Putamen (tissue), 1 donor: ENCODE results near the gene ASB18.

Experiments
- DNase-seq: peaks from one replicate; pipeline ENCODE4 v3.0.0-alpha.2; 2016; ENCODE audit warnings: low spot score

The ASB18 gene

DNA sequence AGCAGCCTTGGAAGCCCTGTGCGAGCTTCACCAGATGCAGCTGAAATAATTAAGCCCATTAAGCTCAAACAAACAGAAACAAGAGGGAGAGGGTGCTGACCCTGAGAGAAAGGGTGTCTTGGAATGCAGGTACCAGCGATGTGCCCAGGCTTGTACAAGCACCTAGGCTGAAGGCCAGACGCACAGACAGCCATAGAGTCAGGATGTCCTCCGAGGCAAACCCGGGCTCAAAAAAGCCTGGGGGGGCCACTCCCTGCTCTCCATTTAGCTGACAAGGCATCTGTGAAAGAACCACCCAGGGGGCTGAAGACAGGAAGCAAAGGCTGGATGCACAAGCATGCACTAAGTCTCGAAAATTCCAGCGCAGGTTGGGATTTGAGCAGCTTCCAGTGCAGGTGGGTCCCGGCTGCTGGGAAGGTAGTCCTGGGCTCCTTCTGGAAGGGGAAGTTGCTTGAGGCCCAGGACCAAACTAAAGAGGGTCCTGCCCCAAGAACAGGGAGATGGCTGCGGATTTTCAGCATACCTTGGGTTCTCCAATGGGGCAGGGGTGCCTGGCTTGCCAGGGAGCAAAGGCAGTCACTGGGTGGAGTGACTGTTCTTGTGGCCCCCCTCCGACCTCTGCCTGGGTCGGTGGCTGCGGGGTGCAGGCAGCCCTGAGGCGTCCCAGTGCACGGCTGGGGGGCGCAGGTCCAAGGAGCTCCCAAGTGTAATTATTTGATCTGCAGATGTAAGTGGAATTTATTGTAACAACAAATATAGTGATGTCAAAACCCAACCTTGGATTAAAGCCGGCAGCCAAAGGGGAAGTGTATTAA lies 102.0 kb downstream of the ASB18 start:
- DNase-seq: no peak

DNA sequence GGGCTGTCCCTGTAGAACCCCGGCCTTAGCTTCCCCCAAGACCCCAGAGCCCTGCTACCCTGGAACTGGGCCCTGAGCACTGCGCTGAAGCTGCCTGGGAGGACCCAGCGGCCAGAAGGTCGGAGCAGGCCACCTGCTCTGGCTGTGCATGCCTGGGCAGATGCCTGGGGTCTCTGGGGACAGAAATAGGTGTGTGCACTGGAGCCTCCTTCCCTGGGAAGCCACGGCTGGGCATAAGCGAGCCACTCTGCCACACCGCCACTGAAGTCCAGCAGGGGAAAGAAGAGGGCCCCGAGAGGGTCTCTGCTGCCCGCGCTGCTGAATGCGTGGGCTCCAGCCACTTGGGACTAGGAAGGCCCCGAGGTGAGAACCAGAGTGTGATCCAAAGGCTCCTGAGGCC lies 102.7 kb downstream of the ASB18 start:
- DNase-seq: no peak

DNA sequence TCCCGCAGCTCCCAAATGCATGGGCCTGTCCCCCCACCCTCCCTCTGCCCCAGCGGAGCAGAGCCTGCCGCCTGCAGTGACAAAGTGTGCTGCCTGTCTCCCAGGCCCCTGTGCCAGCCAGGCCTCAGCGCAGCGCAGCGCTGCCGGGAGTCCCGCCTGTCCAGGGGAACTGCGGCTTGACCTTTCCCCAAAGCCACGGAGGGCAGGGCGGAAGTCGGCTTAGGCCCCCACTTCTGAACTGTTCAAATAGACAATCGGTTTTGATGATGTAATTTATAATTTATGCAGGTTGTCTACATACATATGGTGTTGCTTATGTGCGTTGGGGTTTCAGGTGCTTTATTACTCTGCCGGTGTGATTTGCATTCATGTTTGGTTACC lies 103.1 kb downstream of the ASB18 start:
- DNase-seq: no peak

DNA sequence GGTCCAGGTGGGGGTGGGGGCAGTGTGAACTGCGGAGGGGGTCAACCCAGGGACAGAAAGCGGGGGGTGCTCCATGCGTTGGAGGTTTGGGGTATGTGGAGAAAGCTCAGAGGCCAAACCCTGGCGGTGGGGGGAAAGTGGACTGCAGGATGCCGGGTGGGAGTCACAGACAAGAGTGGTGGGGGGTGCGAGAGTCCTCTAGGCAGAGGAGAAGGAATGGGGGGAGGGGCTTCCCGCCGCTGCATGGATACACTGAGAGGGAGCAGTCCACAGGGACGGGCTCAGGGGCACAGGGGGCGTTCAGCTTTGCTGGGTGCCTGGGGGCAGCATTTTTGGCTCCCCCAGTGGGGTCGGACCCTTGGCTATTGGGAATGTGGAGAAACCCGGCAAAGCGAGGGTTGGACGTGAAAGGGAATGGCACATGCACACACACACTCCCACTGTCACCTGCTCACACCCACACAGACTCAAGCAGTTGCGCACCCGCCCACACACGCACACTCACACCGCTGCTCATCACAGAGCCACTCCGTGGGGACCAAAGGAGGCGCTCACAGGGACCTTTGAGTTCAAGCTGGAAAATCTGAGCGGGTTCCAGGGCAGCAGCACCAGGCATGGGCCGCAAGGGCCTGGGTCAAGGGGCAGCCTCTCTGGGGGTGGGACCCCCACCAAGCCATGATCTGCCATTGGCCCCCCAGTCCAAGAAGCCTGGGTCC lies 103.7 kb downstream of the ASB18 start:
- no peak for DNase-seq

DNA sequence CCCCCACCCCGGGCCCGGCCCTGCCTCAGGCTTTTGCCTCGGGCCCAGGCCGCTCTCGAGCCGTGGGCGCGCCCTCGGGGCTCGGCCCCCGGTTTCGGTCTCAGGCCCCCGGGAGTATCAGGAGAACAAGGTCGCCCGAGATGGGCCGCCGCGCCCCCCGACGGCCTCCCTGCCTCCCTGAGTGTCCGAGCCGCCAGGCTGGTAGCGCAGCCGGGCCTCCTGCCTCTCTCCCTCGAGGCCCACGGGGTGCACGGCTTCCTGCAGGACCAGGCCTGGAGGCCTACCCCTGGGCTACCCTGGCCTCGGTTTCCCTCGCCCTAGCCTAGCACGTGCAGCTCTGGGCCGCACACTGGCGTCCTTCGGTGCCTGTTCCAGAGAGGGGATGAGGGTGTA lies 104.4 kb downstream of the ASB18 start:
- no peak for DNase-seq

DNA sequence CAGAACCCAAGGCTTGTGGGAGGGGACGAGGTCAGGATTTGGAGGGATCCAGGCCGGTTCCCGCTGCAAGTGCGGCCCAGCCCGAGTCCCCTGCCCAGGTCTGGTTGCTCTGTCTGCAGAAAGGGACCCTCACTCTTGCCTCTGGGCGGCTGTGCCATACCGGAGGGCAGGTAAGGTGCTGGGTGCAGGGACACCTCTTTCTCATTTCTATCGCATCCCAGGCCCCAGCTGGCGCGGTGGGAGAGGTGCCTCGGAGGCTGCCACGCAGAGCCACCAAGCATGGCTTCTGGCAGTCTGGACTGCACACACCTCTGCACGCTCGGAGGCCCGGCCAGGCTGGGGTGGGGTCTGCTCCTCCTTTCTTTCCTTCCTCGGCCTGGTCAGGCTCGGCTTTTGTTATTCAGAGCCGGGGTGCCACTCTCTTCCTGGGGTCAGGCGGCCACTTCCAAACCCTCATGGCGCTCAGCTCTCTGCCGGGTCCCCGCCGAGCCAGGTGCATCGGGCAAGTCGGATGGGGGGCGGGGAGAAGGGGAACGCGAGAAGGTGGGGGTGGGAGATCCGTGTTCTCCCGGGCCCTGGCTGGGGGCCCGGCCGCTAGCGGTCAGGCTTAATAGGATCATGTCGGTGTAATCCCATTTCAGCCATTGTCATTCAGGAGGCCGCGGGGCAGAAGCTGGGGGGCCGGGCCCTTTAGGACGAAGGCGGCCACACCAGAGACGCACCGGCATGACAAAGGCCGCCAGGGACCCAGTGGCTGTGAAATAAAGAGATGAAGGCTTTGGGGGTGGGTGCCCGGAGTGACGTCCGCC lies 105.0 kb downstream of the ASB18 start:
- DNase-seq: no peak

DNA sequence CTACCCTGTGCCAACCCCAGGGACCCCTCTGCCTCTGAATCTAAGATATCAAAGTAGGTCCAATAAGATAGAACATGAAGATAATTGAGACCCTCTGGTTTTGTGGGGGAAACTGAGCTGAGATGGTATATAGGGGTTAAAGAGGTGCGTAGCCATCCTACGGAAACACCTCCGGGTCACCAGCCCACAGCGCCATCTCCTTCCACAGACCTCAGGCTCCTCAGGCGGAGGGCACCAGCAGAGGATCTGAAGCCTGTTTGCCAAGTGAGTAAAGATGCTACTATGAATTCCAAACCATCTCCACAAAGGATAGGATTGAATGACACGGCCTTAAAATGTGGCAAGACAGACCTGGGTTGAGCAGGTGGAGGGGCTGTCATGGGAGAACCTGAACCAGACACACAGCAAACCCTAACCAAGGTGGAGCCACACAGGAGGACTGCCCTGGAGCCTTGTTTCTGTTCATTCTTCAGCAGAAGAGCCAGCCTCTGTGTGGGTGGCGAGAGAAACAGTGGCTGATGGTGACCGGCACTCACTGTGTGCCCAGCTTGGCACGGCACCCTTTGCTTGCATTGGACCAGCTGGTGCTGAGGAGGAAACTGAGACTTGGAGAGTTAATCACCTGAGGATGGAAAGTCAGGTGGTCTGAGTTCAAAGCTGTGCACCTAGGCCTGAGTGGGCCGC lies 106.2 kb downstream of the ASB18 start:
- no peak for DNase-seq

DNA sequence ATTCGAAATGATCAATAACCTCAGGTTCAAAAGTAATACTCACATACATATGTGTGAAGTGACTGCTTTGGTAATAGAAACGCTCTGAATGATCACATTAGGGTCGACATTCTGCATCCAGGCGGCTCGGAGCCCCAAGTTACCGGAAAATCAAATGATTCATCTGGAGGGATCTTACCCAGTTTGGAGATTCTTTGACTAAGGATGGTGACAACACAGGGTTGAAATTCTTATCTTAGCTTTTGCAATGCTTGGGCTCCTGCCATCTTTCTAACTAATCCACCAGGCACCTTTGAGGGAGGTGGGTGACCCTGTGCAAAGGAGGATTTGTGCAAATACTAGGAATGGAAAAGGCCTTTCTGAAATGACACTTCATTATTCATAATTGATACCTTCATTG lies 106.8 kb downstream of the ASB18 start:
- DNase-seq: no peak

DNA sequence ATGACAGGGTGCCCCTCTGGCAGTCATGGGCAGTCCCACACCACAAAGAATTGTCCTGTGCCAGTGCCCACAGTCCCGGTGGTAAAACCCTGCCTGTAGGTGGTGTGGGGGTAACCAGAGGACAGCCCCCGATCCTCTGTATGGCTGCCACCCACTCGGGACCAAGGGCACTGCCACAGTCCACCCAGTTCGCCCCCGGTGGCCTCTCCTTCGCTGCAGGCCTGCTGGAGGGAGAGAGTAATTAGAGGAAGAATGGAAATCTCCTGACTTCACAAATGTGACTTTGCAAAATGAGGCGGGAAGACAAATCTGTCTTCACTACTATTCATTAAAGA lies 107.4 kb downstream of the ASB18 start:
- no peak for DNase-seq

DNA sequence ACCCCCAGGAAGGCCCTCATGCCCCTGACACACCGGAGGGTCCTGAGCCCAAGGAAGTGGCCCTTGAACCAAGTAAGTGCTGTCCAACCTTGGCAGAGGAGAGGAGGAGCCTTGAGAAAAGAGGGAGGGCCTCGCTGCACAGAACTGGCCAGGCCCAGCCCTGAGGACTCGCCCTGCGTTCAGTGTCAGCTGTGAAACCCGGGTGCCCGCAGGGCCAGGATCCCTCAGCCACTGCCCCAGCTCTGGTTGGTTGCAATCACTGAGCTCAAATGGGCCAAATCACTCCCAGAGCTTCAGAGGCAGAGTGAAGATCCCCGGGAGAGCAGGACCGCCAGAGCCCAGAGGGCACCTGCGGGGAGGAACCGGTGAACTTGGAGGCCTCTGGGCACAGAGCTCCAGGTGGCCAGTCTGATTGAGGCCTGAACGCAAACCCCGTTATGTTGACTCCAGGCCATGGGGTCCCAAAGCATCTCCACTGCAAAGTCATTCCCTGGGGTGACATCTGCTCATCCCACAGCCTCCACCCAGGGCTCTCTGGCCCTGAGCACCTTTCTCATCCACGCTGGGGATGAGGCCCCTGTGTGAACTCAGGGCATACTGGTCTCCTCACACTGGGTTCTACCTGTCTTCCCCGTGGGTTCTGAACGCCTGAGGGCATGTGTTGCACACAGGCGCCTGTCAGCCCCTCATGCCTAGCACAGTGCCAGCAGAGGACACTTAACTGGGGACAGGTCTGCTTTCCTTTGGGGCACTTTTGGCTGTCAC lies 107.9 kb downstream of the ASB18 start:
- DNase-seq: no peak

DNA sequence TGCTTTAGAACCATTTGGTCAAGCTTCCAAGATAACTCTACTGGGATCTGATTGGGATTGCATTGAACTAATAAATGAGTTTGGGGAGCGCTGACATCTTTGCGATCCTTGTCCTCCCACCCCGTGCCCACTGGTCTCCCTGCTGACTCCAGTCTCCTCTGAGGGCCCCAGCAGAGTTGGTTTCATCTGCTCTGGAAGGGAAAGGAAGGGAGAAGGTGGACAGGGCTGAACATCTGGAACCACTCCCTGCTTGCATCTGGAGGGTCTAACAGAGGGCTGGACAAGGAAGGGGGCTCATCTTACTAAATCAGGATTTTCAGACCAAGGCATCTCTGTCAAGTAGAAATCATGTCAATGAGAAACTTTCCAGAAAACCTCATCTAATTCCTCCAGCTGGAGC lies 108.8 kb downstream of the ASB18 start:
- no peak for DNase-seq

DNA sequence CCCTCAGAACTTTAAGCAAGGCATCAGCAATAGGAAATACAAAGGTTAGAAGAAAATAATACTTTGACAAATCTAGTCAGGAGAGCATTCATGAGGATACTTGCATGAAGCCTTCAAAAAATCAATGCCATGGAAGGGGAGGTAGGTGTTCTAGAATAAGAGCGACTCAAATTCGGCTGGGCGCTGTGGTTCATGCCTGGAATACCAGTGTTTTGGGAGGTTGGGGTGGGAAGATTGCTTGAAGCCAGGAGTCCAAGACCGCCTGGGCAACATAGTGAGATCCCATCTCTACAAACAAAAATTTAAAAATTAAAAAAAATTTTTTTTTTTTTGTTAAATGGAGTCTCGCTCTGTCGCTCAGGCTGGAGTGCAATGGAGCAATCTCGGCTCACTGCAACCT lies 117.8 kb downstream of the ASB18 start:
- DNase-seq: no peak

DNA sequence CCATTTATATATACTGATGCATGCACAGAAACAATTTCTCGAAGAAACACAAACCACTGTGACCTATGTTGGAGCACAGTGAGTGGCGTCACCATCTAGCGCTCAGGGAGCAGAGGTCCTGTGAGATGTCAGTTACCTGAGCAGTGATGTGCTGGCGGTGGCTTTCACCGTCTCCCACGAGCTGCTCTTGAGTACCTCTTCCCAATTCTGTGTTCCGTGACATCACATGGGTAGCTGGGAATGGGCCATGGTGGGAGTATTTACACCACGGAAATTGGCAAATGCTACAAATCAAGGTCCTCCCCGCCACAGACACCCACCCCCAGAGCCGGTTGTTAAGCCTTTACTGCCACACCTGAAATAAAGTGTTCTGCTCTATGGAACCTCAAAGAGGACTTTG lies 120.4 kb downstream of the ASB18 start:
- DNase-seq: no peak
